T-cell (primary cell): Measurements from ENCODE around the gene MAP2K5. TPM values are rescaled to one million over a fixed set of nuclear protein-coding genes. Genes with fewer than 3 reads are reported as not detected.

ENCODE experiments used
- ATAC-seq, 4 experiments: fragments of 200-7000 bp in 3 of 4; fragments of 150-1000 bp in 1 of 4; cut with Tn5 transposase; replicated peaks in 1 of 4; 1 replicate in 3 of 4; 2 replicates in 1 of 4; pipeline ENCODE4 v1.10.0; 2021; ENCODE audit warnings: moderate library complexity in 3 of 4, mild to moderate bottlenecking in 2 of 4, moderate number of reproducible peaks in 1 of 4
- CTCF ChIA-PET, 2 donors: fragments of 300-600 bp; sonication (Branson Sonifier 250); formaldehyde crosslinking; loops; one replicate each; lab custom pipeline; 2022; ENCODE audit warnings: antibody characterized with exemption in 2 of 2; lab: Charles Lee
- POLR2A ChIA-PET, 2 donors: fragments of 300-600 bp; sonication (Branson Sonifier 250); formaldehyde crosslinking; loops; one replicate each; lab custom pipeline; 2022; ENCODE audit warnings: antibody characterized with exemption in 2 of 2; lab: Charles Lee
- DNase-seq, 35 experiments: peaks; one replicate each; pipeline versions ENCODE4 v3.0.0 to v3.0.0-alpha.2; 2013 to 2023
- H3K27ac ChIP-seq: one replicate; pipeline ENCODE4 v1.5.1; 2013; ENCODE audit warnings: low read length
- H3K27me3 ChIP-seq, 2 experiments: replicated peaks in 1 of 2; 1 replicate in 1 of 2; 2 replicates in 1 of 2; pipeline versions ENCODE4 v1.6.1 to v1.7.0; 2013; ENCODE audit warnings: low read length in 1 of 2, mixed read lengths in 1 of 2; ENCODE audit not compliant: control insufficient read depth in 2 of 2, insufficient read depth in 2 of 2; ENCODE audit errors: extremely low read depth in 1 of 2
- H3K36me3 ChIP-seq, 2 donors: 1 replicate in 1 of 2; 2 replicates in 1 of 2; pipeline versions ENCODE4 v1.6.1 to v1.7.0; 2013; ENCODE audit warnings: low read length in 1 of 2; ENCODE audit not compliant: control insufficient read depth in 2 of 2, insufficient read depth in 1 of 2; ENCODE audit errors: extremely low read depth in 1 of 2
- H3K4me1 ChIP-seq, 2 experiments: 1 replicate in 1 of 2; 2 replicates in 1 of 2; pipeline versions ENCODE4 v1.6.1 to v1.7.0; 2013; ENCODE audit warnings: low read length in 2 of 2, mixed read lengths in 1 of 2; ENCODE audit not compliant: insufficient read depth in 2 of 2, control insufficient read depth in 1 of 2; ENCODE audit errors: extremely low read depth in 1 of 2
- H3K4me3 ChIP-seq, 2 donors: 1 replicate in 1 of 2; 2 replicates in 1 of 2; pipeline versions ENCODE4 v1.5.1 to v1.7.0; 2013; ENCODE audit warnings: mild to moderate bottlenecking in 2 of 2, low read length in 1 of 2, moderate library complexity in 1 of 2; ENCODE audit not compliant: control insufficient read depth in 1 of 2; ENCODE audit errors: extremely low read depth in 1 of 2
- H3K9me3 ChIP-seq: 2 replicates; pipeline ENCODE4 v1.7.0; 2013
- H3K27ac Mint-ChIP-seq, 2 donors: one replicate each; pipeline ENCODE4 v1.8.0; 2020 to 2021; ENCODE audit warnings: mild to moderate bottlenecking in 2 of 2, mixed read lengths in 2 of 2
- H3K27me3 Mint-ChIP-seq, 2 donors: one replicate each; pipeline ENCODE4 v1.8.0; 2021 to 2022; ENCODE audit warnings: mixed read lengths in 2 of 2
- H3K36me3 Mint-ChIP-seq: one replicate; pipeline ENCODE4 v1.8.0; 2021; ENCODE audit warnings: mixed read lengths
- H3K4me1 Mint-ChIP-seq, 3 donors: one replicate each; pipeline ENCODE4 v1.8.0; 2020 to 2022; ENCODE audit warnings: mixed read lengths in 3 of 3, mild to moderate bottlenecking in 1 of 3
- H3K4me3 Mint-ChIP-seq, 3 donors: one replicate each; pipeline ENCODE4 v1.8.0; 2020 to 2022; ENCODE audit warnings: mild to moderate bottlenecking in 3 of 3, mixed read lengths in 3 of 3, moderate library complexity in 3 of 3
- H3K9me3 Mint-ChIP-seq, 3 donors: one replicate each; pipeline ENCODE4 v1.8.0; 2020 to 2022; ENCODE audit warnings: mixed read lengths in 3 of 3
- WGBS: methylation state at CpG from one replicate; pipeline ENCODE4 v1.1.5; 2013; ENCODE audit warnings: missing lambda C conversion rate; ENCODE audit not compliant: insufficient coverage; 5-methylcytosine and 5-hydroxymethylcytosine counted together
- total RNA-seq, 35 experiments: library from RNA in 6 of 35; stranded (reverse) in 6 of 35; fragments of 120-200 nt in 1 of 35; gene quantifications; one replicate each; pipeline versions ENCODE4 v1.2.1 to v1.2.4 and lab custom pipeline; 2013 to 2026

The MAP2K5 gene
- total RNA-seq, 5 donors from 2014 or later (not counting 1 experiment from before 2014, with no cell fraction given), result 24.5 to 35.5 (median 28.5) TPM

DNA sequence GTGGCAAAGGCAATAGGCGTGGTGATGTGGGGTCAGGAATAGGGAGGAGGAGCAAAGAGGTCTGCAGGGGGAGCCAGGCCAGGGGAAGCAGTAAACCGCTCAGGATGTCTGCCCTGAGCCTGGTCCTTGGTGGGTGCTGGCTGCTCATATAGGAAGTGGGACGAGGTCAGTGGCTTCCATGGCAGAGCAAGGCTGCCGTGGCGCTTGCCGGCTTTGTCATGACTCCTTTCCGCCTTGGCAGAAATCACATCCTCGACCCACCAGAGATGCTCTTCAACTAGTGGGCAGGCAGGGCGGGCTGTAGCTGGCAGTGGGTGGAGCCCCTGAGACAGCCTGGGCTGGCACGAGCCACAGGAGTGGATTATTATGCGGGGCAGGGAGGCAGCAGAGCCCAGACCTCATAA is 269.7 kb downstream of the MAP2K5 start:
- H3K27me3 ChIP-seq, result peaks cover 5 to 14% of the 10 kb centered on the region in 2 experiments
- H3K27ac ChIP-seq, result no peak overlapping the region
- peaks cover 0 to 8% of the 10 kb centered on the region in 2 donors for H3K27me3 Mint-ChIP-seq
- no peak for ATAC-seq
- no peak overlapping the region for H3K27ac Mint-ChIP-seq
- peak in 2 of 35 experiments; percentile 2 to 17 for DNase-seq
- H3K9me3 ChIP-seq, result no peaks in the 10 kb centered on the region
- no peak overlapping the region for H3K4me3 Mint-ChIP-seq
- ChIA-PET CTCF (interaction anchor here in 1 of 2 donors (0.7 kb wide), 1 partner anchor 246 kb away, joined by 3 read pairs; no protein-coding TSS in a partner anchor), POLR2A (no interaction called here)
- no peaks in the 10 kb centered on the region for H3K36me3 ChIP-seq
- peaks cover 0 to 7% (median 0%) of the 10 kb centered on the region in 3 donors for H3K9me3 Mint-ChIP-seq
- H3K4me1 Mint-ChIP-seq, result no peaks in the 10 kb centered on the region
- WGBS, result 68% methylated on average over 8 of the region's 11 CpGs
- H3K4me3 ChIP-seq, result no peak overlapping the region
- no peaks in the 10 kb centered on the region for H3K4me1 ChIP-seq
- H3K36me3 Mint-ChIP-seq, result peaks cover 29% of the 10 kb centered on the region

DNA sequence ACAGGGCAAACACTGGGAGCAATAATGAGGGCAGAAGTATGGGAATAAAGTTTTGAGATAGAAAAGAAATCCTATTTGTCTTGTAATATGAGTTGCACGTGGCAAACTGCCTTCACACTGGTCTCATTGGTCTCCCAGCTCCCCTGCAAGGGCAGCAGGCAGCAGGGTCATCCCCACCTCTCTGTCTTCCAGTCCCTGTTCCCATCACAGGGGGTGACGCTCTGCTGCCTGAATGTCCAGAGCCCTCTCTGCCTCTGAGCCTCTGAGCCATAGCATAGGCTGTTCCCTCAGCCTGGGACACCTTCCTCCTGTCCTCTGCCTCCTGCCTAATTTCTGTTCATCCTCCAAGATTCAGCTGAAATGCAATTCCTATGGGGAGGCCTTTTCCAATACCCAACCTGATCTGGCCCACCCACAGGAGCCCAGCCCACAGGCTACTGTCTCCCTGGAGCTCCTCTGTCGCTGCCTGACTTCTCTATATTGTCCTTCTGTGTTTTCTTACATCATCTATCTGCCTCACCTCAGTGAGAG is 270.7 kb downstream of the MAP2K5 start:
- peak in 1 of 35 experiments; percentile 1 for DNase-seq

DNA sequence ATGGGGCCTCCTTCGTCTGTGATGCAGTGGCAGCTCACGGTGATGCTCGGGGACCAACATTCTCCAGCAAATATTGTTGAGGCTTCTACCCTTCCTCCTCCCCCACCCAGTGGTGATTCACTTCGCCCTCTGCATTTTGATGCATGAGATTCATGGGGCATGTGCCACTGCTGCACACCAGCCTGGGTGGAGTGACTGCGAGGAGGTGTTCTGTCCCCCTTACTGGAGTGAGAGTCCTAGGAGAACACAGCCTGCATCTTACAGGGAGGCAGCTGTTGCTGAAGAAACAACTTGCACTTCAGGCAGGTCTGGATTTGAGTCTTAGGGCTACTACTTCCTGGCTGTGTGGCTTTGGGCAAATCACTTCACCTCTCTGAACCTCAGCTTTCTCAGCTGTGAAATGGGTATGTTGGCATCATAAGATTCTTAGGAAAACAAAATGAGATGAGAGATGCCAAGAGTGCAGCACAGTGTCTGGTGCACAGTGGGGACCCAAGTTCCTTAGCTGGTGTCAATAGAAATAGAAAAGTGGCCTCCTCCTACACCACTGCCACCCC is 272.6 kb downstream of the MAP2K5 start:
- no CpG with 5 or more reads among the region's 5 CpGs for WGBS
- ChIA-PET CTCF (no interaction called here), POLR2A (no interaction called here)
- Mint-ChIP-seq H3K9me3 (peaks cover 0 to 7% (median 0%) of the 10 kb centered on the region in 3 donors), H3K4me3 (no peak overlapping the region), H3K27ac (no peak overlapping the region), H3K27me3 (peaks cover 11 to 32% of the 10 kb centered on the region in 2 donors), H3K4me1 (peaks cover under 1 to 2% (median 1%) of the 10 kb centered on the region in 3 donors), H3K36me3 (peaks cover 8% of the 10 kb centered on the region)
- DNase-seq, result no peak
- Histone ChIP-seq H3K36me3 (no peaks in the 10 kb centered on the region), H3K27me3 (peaks cover 15 to 40% of the 10 kb centered on the region in 2 experiments), H3K4me3 (no peak overlapping the region), H3K27ac (no peak overlapping the region), H3K4me1 (peaks cover 0 to 8% of the 10 kb centered on the region in 2 experiments), H3K9me3 (no peaks in the 10 kb centered on the region)
- ATAC-seq, result no peak

More for the DNA sequence above, 270.7 kb downstream of the MAP2K5 start:
- POLR2A ChIA-PET, result no interaction called here
- no peak overlapping the region for H3K27ac Mint-ChIP-seq
- no peaks in the 10 kb centered on the region for H3K9me3 ChIP-seq
- peaks cover 0 to 7% (median 0%) of the 10 kb centered on the region in 3 donors for H3K9me3 Mint-ChIP-seq
- H3K27me3 ChIP-seq, result peaks cover 10 to 22% of the 10 kb centered on the region in 2 experiments
- CTCF ChIA-PET, result no interaction called here
- no peaks in the 10 kb centered on the region for H3K4me1 ChIP-seq
- no peak for ATAC-seq
- peaks cover 22% of the 10 kb centered on the region for H3K36me3 Mint-ChIP-seq
- no peaks in the 10 kb centered on the region for H3K36me3 ChIP-seq
- no peaks in the 10 kb centered on the region for H3K4me1 Mint-ChIP-seq
- H3K4me3 ChIP-seq, result no peak overlapping the region
- H3K27me3 Mint-ChIP-seq, result peaks cover 3 to 16% of the 10 kb centered on the region in 2 donors
- 95% methylated on average over 2 of the region's 3 CpGs for WGBS
- no peak overlapping the region for H3K4me3 Mint-ChIP-seq
- H3K27ac ChIP-seq, result no peak overlapping the region

DNA sequence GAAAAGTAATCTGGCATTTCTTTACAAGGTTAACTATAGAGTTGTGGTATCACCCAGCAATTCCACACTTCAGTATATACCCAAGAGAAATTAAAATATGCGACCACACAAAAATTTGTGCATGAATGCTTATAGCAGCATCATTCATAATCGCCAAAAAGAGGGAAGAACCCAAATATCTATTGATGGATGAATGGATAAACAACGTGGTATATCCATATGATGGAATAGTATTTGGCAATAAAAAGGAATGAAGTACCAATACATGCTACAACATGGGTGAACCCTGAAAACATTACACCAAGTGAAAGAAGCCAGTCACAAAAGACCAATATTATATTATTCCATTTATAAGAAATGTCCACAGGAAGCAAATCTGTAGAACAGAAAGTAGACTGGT is 274.2 kb downstream of the MAP2K5 start:
- no peak overlapping the region for H3K27ac ChIP-seq
- H3K4me3 Mint-ChIP-seq, result no peak overlapping the region

DNA sequence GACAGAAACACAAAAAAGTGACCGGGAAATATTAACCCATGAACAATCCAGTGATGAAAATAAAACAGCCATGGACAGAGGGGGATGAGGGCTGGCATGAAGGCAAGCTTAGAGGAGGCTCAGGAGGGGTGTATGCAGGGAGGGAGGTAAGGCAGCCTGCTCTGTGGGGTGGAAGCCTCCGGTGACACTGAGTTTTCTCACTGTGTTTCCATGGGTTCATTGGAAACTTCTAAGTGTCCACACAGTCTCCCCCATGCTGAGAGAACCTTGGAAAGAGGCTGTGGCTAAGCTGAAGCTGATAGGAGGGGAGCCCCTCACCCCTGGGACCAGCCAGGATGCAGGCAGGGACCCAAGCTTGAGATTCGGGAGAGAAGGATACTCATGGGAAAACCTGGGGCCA is 276.0 kb downstream of the MAP2K5 start:
- no peaks in the 10 kb centered on the region for H3K9me3 ChIP-seq
- 100% methylated on average over 1 of the region's 3 CpGs for WGBS

More for the DNA sequence above, 274.2 kb downstream of the MAP2K5 start:
- no peak overlapping the region for H3K4me3 ChIP-seq
- peaks cover 8% of the 10 kb centered on the region for H3K36me3 Mint-ChIP-seq
- peaks cover 0 to 23% of the 10 kb centered on the region in 2 experiments for H3K4me1 ChIP-seq
- H3K27me3 ChIP-seq, result peaks cover 19 to 53% of the 10 kb centered on the region in 2 experiments
- POLR2A ChIA-PET, result no interaction called here
- DNase-seq, result no peak
- no peaks in the 10 kb centered on the region for H3K9me3 ChIP-seq
- ATAC-seq, result no peak
- CTCF ChIA-PET, result interaction anchor here in 1 of 2 donors (0.6 kb wide), 1 partner anchor 772 kb away, joined by 3 read pairs; no protein-coding TSS in a partner anchor
- peaks cover 10 to 18% (median 12%) of the 10 kb centered on the region in 3 donors for H3K4me1 Mint-ChIP-seq
- no peak overlapping the region for H3K27ac Mint-ChIP-seq
- peaks cover 0 to 7% (median 0%) of the 10 kb centered on the region in 3 donors for H3K9me3 Mint-ChIP-seq
- peaks cover 27 to 47% of the 10 kb centered on the region in 2 donors for H3K27me3 Mint-ChIP-seq
- no peaks in the 10 kb centered on the region for H3K36me3 ChIP-seq
- WGBS, result no CpG with 5 or more reads among the region's 3 CpGs

DNA sequence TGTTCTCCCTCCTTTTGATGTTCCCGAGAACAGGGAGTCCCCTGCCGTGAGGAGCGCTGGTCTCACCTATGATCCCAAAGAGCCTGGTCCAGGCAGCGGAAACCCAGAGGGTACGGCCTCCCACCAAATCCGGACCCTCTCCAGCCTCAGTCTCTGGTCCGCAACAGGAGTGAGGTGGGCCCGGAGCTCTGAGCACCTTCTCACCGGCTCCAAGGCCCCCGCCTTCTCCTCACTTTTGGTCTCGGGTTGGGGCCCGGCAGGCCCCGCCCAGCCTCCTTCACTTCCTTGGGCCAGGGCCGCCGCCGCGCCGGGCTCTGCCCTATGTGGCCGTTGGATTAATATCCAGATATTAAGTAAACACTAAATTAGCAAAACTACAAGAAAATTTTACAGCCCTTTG is 277.1 kb downstream of the MAP2K5 start:
- H3K9me3 ChIP-seq, result no peaks in the 10 kb centered on the region
- H3K4me1 Mint-ChIP-seq, result peaks cover 33 to 40% (median 35%) of the 10 kb centered on the region in 3 donors
- H3K27ac Mint-ChIP-seq, result no peak overlapping the region
- no peak overlapping the region for H3K4me3 ChIP-seq
- H3K4me1 ChIP-seq, result peaks cover 0 to 47% of the 10 kb centered on the region in 2 experiments
- H3K27me3 ChIP-seq, result peaks cover 21 to 76% of the 10 kb centered on the region in 2 experiments
- DNase-seq (no peak), ATAC-seq (no peak)
- POLR2A ChIA-PET, result no interaction called here
- no peak overlapping the region for H3K4me3 Mint-ChIP-seq
- H3K27ac ChIP-seq, result no peak overlapping the region
- WGBS, result 24% methylated on average over 11 of the region's 19 CpGs
- peaks cover 47 to 72% of the 10 kb centered on the region in 2 donors for H3K27me3 Mint-ChIP-seq
- H3K36me3 ChIP-seq, result no peaks in the 10 kb centered on the region
- CTCF ChIA-PET, result no interaction called here
- H3K9me3 Mint-ChIP-seq, result peaks cover 0 to 7% (median 0%) of the 10 kb centered on the region in 3 donors
- peaks cover 4% of the 10 kb centered on the region for H3K36me3 Mint-ChIP-seq

More for the DNA sequence above, 276.0 kb downstream of the MAP2K5 start:
- Mint-ChIP-seq H3K4me1 (peaks cover 23 to 30% (median 25%) of the 10 kb centered on the region in 3 donors), H3K27me3 (peaks cover 38 to 61% of the 10 kb centered on the region in 2 donors), H3K27ac (no peak overlapping the region), H3K4me3 (no peak overlapping the region), H3K9me3 (peaks cover 0 to 7% (median 0%) of the 10 kb centered on the region in 3 donors), H3K36me3 (peaks cover 4% of the 10 kb centered on the region)
- DNase-seq (no peak), ATAC-seq (no peak)
- ChIA-PET CTCF (no interaction called here), POLR2A (no interaction called here)
- H3K4me3 ChIP-seq, result no peak overlapping the region
- no peaks in the 10 kb centered on the region for H3K36me3 ChIP-seq
- no peak overlapping the region for H3K27ac ChIP-seq
- H3K27me3 ChIP-seq, result peaks cover 19 to 64% of the 10 kb centered on the region in 2 experiments
- H3K4me1 ChIP-seq, result peaks cover 0 to 36% of the 10 kb centered on the region in 2 experiments
